ENCODE measurements around the gene TMLHE. TPM values are rescaled to one million over a fixed set of nuclear protein-coding genes. Genes with fewer than 3 reads are reported as not detected.
A peak's percentile ranks its signal among the peaks of the same experiment; 100 is the strongest.

The TMLHE gene
- total and polyA plus RNA-seq, 10 of the 15 experiments (the other 5 are each of a cell fraction or from before 2014, with no cell fraction given): 7.1 to 21.7 (median 13.6) TPM

- TF ChIP-seq CREB1 (IDR thresholded peaks at IDR 0.05; ENCODE audit: low read depth) (0 out of 2 replicates have a peak, but pooled peaks have one; percentile 12), ATF7 (IDR thresholded peaks at IDR 0.05; ENCODE audit: low read depth) (no peak), CREM (IDR thresholded peaks at IDR 0.05; ENCODE audit: low read depth) (0 out of 2 replicates have a peak, but pooled peaks have one; percentile 28), MEF2B (IDR thresholded peaks at IDR 0.05; ENCODE audit: partially characterized antibody, poor library complexity, severe bottlenecking) (no peak), HSF1 (IDR thresholded peaks at IDR 0.05; ENCODE audit: low read depth, low read length) (no peak), GABPA (IDR thresholded peaks at IDR 0.05; ENCODE audit: low read depth) (0 out of 2 replicates have a peak, but pooled peaks have one; percentile 41)
Measured at GRCh38 chrX:155612312-155613224, at the start of gene TMLHE, which contains the start of gene SPRY3 (continued).

- RAD21 ChIA-PET (ENCODE audit: unreplicated experiment): no interaction called here
- in situ Hi-C loops (cut with MboI): no loop called here
- DNase-seq (ENCODE audit: low read depth, low spot score): no peak
- Histone ChIP-seq H3K4me1 (ENCODE audit: control insufficient read depth, insufficient read depth, low read length) (no peaks in the 10 kb centered on the region), H3K79me2 (ENCODE audit: control insufficient read depth, insufficient read depth, low read length) (no peaks in the 10 kb centered on the region), H4K20me1 (ENCODE audit: control insufficient read depth, insufficient read depth) (no peaks in the 10 kb centered on the region), H2AFZ (ENCODE audit: control insufficient read depth, low read depth, low read length) (no peak overlapping the region), H3K27me3 (replicated peaks in 1 of 2; ENCODE audit: control insufficient read depth in 2 of 2, insufficient read depth in 2 of 2, low read length in 1 of 2) (no peaks in the 10 kb centered on the region), H3K4me3 (no peak overlapping the region), H3K9me3 (replicated peaks; ENCODE audit: control insufficient read depth, insufficient read depth, low read length) (no peaks in the 10 kb centered on the region; the same call in 1 of the 3 replicates), H3K36me3 (ENCODE audit: control insufficient read depth in 2 of 2, insufficient read depth in 2 of 2, low read length in 1 of 2) (no peaks in the 10 kb centered on the region), H3K4me2 (ENCODE audit: control insufficient read depth, insufficient read depth) (no peak overlapping the region), H3K27ac (ENCODE audit: control insufficient read depth, insufficient read depth) (no peak overlapping the region), H3K9ac (ENCODE audit: control insufficient read depth, insufficient read depth, low read length) (no peak overlapping the region)
- ATAC-seq: no peak
- SMC1A ChIA-PET (ENCODE audit: uncharacterized antibody, unreplicated experiment): interaction anchor here (1.4 kb wide), 1 partner anchor 11 kb away, joined by 3 read pairs; no protein-coding TSS in a partner anchor
- WGBS (ENCODE audit: insufficient coverage, insufficient replicate concordance, low lambda C conversion rate, missing lambda C conversion rate): 50% methylated on average over 2 of the region's 2 CpGs
- POLR2A ChIA-PET: no interaction called here
- FAIRE-seq: no peak
- CTCF ChIA-PET: no interaction called here
- BruUV-seq (replicated peaks): no TSS peak
- intact Hi-C loops (cut with micrococcal nuclease; ENCODE audit: unreplicated experiment): no loop called here
- TF ChIP-seq NFYB (IDR thresholded peaks at IDR 0.05; ENCODE audit: insufficient read depth, low read depth, low read length) (no peak), BMI1 (IDR thresholded peaks at IDR 0.05; ENCODE audit: borderline replicate concordance) (no peak), CBFB (IDR thresholded peaks at IDR 0.05; ENCODE audit: low read depth) (no peak), HDAC6 (IDR thresholded peaks at IDR 0.05; ENCODE audit: unreplicated experiment) (no peak), BCL3 (IDR thresholded peaks at IDR 0.05; ENCODE audit: borderline replicate concordance, insufficient read depth, low read depth, low read length, poor library complexity, severe bottlenecking) (no peak), FOXM1 (IDR thresholded peaks at IDR 0.05; ENCODE audit: low read depth, low read length) (no peak), USF2 (IDR thresholded peaks at IDR 0.05; ENCODE audit: borderline replicate concordance, low read depth, low read length) (no peak), SUPT20H (IDR thresholded peaks at IDR 0.05; ENCODE audit: borderline replicate concordance, control insufficient read depth, low read depth, low read length) (no peak), PAX5 (IDR thresholded peaks at IDR 0.05; ENCODE audit: borderline replicate concordance, low read depth, low read length) (no peak), BRCA1 (IDR thresholded peaks at IDR 0.05; ENCODE audit: low read depth, low read length) (no peak), RB1 (IDR thresholded peaks at IDR 0.05; ENCODE audit: borderline replicate concordance) (no peak)
Measured at GRCh38 chrX:155662282-155662681, 49.5 kb upstream of the TMLHE start.

All from GM12878 (cell line).